ENCODE results near the gene VSIG10L.

Gene VSIG10L

GRCh38 chr19:51341976-51342580 lies at the start of gene VSIG10L:
Gene VSIG10L, minus strand, starts transcription at chr19:51342139. Its CDS starts 15 bp downstream, at chr19:51342124.
- DNase-seq: no peak

DNA sequence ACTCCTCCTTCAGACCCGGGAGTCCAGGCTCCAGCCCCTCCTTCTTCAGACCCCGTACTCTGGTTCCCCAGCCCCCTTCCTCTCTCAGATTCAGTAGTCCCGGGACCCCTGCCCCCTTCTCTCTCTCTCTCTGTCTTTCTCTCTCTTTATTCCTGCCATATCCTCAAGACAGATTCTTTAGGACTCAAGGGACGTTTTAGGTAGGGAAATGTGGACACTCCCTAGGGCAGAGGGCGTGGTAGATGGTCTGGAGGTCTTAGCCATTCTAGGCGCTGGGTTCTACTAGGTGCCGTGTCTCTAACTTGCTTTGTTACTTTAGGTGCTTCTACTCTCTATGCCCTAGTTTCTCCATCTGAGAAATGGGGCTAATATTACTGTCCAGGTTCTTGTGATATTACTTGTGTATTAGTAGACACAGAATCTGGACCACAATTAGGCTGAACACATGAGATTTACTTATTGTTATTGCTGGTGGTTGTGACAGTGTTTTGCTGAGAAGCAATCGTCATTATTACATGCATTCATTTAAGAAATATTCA lies 49.2 kb upstream of the VSIG10L start:
- no peak for DNase-seq

- no peak for DNase-seq
Measured at GRCh38 chr19:51389143-51389542, 47.2 kb upstream of the VSIG10L start.

DNA sequence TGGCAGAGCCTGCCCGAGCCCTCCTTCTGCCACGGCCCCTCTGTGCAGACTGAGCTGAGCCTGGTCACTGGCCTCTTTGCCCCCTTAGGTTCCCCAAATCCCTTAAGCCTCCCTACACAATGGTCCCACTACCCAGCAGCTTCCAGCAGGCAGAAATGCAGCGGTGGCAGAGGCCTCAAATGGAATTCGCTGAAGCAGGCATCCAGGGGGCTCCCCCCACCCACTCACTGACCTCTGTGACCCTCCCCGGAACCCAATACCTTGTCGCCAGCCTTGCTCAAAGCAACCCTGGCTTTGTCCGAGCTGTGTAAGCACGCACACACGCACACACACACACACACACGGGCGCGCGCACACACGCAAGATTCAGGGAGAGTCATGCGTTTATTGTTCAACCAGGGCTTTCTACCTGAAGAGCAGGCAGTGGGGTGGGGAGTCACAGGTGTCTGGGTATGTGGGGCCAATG lies 46.0 kb upstream of the VSIG10L start, which contains the start of gene LIM2:
Gene LIM2 (minus strand): TSS at position 51 of the 466 bp plus-strand sequence. CDS start 531 bp downstream, outside the sequence.
- no peak for DNase-seq

- no peak for DNase-seq
Measured at GRCh38 chr19:51386882-51387520, 45.1 kb upstream of the VSIG10L start.

- no peak for DNase-seq
Measured at GRCh38 chr19:51382004-51382403, 40.1 kb upstream of the VSIG10L start.

- DNase-seq: no peak
Measured at GRCh38 chr19:51380379-51380778, 38.4 kb upstream of the VSIG10L start.

- no peak for DNase-seq
Measured at GRCh38 chr19:51377422-51377821, 35.5 kb upstream of the VSIG10L start.

DNA sequence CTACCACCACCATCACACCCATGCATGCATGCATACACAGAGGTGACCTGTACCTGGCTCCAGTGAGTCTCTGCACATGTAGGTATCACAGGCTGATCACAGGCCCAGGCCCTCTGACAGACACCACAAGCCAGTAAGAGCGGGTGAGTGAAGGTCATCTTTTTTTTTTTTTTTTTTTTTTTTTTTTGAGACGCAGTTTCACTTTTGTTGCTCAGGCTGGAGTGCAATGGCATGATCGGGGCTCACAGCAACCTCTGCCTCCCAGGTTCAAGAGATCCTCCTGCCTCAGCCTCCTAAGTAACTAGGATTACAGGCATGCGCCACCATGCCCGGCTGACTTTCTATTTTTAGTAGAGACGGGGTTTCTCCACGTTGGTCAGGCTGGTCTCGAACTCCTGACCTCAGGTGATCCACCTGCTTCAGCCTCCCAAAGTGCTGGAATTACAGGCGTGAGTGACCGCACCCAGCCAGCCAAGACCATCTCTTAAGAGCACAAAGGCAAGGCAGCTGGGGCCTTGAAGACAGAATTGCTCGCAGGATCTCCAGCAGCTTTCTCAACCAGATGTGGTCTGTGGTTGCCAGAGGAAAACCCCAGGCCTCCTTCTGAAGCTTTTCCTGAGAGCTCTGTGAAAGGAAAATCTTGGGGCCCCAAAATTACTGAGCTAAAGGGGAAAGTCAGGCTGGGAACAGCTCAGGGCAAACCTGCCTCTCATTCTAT lies 33.7 kb upstream of the VSIG10L start:
- DNase-seq: no peak

GRCh38 chr19:51372649-51373504 lies 30.9 kb upstream of the VSIG10L start, which contains the start of gene NKG7:
Gene NKG7, minus strand, starts transcription at chr19:51372654. Its CDS starts 119 bp downstream, at chr19:51372535.
- DNase-seq: no peak

DNA sequence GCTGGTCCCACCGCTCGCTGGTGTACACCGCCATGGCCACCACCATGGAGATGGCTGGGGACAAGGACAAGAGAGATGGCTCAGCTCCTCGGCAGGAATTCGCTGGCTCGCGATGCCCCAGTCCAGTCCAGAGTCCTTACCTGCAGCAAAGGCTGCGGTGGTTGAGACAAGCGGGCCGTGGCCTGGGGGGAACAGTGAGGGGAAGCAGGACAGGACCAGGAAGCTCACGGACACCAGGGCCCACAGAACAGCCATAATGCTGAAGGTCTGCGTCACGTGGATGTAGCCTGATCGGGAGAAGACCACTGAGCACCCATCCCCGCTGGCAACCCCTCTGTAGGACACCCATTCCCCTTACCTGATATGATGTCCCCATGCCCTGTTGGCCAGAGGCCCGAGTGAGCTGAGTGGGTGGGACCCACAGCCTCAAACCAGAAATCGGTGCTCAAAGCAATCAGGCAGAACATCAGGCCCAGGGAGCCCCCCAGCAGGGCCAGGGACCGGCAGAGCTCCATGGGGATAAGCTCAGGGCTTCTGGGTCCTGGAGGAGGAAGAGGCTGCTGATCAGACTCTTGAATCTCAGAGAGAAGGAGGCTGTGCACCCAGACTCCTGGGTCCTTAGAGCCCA lies 30.2 kb upstream of the VSIG10L start:
- no peak for DNase-seq

DNA sequence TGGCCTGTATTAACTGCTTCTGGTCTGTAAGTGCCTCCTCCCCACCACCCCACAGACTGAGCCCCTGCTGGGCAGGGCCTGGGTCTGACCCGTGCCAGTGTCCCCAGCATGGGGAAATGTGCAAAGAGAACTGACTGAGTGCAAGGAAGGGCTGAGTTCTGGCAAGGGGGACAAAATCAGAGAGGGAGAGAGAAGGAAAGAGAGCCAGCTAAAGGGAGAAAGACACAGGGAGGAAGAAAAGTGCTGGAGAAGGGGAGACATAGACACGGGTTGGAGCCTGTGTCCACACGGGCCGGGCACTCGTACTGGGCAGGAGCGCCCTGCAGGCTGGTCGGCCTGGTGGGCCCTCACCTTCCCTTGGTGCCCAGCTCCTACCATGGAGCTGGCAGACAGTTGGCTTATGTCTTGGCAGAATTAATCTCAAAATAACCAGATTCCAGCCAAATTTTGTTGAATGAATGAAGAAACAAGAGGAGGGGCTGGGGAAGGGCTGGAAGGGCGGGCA lies 29.3 kb upstream of the VSIG10L start:
- DNase-seq: no peak

DNA sequence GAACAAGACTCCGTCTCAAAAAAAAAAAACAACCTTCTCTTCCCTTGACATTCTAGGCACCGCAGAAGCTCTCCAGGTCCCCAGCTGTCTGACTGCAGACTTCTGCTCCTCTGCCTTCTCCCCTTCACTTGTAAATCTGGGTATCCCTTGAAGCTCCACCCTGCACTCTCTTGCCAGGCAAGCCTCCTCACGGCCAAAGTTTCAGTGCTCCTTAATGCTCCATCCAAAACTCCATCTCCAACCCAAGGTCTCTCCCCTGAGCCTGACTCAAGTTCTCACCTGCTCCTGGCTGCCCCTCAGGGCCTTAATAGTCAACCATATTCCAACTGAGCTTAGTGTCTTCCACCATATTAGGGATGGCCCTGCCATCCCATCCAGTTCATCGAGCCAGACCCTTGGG lies 28.3 kb upstream of the VSIG10L start:
- no peak for DNase-seq

DNA sequence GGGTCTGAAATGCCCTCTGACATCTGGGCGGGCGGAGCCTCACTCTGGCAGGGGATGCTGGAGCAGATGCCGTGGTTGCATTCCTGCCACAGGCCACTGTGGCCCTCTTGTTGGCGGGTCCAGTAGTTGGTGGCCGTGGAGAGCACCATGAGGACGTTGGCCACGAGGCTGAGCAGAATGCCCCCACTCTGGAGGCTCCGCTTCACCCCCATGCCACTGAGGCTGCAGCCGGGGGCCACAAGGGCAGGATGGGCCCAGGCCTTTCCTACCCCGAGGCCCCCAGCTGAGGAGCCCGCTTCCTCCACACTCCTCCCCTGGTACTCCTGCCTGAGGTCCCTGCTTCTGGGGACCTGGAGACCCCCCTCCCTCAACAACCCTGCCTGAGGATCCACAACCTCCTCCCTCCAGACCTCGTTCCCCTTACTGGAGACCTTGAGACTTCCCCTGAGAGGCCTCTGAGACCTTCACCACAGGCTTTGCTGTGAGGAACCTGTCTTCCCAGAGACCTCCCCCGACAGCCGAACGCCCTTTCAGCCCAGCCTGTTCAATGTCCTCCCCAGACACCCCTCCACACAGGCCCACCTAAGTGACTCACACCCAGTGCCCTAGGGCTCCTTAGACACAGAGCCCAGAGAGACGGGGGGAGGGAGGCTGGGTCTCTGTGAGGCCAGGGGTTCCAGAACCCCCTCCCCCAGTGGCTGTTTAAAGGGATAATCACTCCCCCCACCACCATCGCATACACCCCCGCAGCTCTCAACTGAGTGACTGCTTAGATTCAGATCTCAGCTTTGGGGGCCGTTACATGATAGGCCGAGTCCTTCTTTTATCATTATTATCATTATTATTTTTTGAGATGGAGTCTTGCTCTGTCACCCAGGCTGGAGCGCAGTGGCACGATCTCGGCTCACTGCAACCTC lies 26.7 kb upstream of the VSIG10L start, which contains the start of gene CLDND2:
Gene CLDND2 (minus strand): TSS at position 638 of the 917 bp plus-strand sequence. CDS start 426 bp downstream, at position 212.
- no peak for DNase-seq

- DNase-seq: peak; percentile 99
Measured at GRCh38 chr19:51367565-51368365, 25.8 kb upstream of the VSIG10L start.

DNA sequence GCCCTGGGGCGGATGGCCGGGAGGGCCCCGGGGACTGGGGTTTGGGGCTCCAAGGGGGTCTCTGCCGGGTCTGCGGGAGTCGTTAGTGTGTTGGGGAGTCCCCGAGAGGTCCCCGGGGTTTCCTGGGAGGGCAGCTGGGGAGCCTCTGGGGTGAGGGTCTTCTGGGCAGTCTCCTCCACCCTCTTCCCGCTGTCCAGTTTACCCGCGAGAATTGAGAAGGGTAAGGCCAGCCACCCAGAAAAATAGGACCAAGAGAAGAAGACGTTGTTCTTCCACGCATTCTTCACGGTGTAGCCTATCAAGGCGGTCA lies 25.3 kb upstream of the VSIG10L start:
- no peak for DNase-seq

- DNase-seq: peak; percentile 98
Measured at GRCh38 chr19:51366389-51367254, 24.7 kb upstream of the VSIG10L start.

DNA sequence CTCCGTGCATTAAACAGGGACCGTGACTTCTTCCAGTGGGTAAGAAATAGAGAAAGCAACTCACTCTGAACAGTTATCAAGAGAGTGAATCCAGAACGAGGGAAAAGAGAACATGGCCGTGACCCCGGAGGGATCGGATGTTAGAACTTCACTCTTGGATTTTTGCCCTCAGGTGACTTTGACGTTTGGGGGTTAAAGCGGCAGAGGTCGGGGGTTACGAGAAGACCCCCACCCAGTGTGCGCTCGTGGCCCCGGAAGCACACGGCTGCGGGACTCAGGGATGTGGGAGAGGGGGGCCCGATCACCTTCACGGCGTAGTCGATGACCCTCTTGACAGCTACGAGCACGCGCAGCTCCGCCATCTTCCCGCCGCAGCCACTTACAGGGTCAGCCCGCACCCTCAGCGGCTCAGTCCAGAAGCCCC lies 24.0 kb upstream of the VSIG10L start, which contains the start of gene ETFB:
Gene ETFB (minus strand): TSS at position 424 of the 424 bp plus-strand sequence. CDS start 62 bp downstream, at position 362.
- no peak for DNase-seq

All from fibroblast of skin of right quadriceps (primary cell).